Naive thymus-derived CD4-positive, alpha-beta T cell (primary cell): ENCODE results near the gene DYRK1A. TPM values are rescaled to one million over a fixed set of nuclear protein-coding genes. Genes with fewer than 3 reads are reported as not detected.
"Not testable (repeated sequence)": the region's sequence is repeated elsewhere in the genome, so short reads cannot be mapped to it uniquely, and the experiment has no call there.

Source experiments
- ATAC-seq: fragments of 150-1000 bp; cut with Tn5 transposase; 2 replicates; pipeline ENCODE4 v1.10.0; 2021; ENCODE audit warnings: mild to moderate bottlenecking, moderate library complexity
- CTCF ChIA-PET: fragments of 350-600 bp; sonication (Branson Sonifier 250); formaldehyde crosslinking; loops from one replicate; lab custom pipeline; 2021; ENCODE audit warnings: antibody characterized with exemption; lab: Charles Lee
- POLR2A ChIA-PET: fragments of 350-600 bp; sonication (Branson Sonifier 250); formaldehyde crosslinking; loops from one replicate; lab custom pipeline; 2021; ENCODE audit warnings: antibody characterized with exemption, inconsistent platforms; lab: Charles Lee
- DNase-seq, 9 donors: peaks; one replicate each; pipeline versions ENCODE4 v3.0.0 to v3.0.0-alpha.2; 2020 to 2022; ENCODE audit warnings: mixed read lengths in 1 of 9
- H3K27ac ChIP-seq: one replicate; pipeline ENCODE4 v1.7.0; 2013; ENCODE audit warnings: mild to moderate bottlenecking, low read depth, low read length, moderate library complexity
- H3K27me3 ChIP-seq, 2 donors: one replicate each; pipeline ENCODE4 v1.7.0; 2013; ENCODE audit warnings: low read length in 2 of 2, mild to moderate bottlenecking in 2 of 2, moderate library complexity in 2 of 2; ENCODE audit not compliant: control insufficient read depth in 2 of 2, insufficient read depth in 2 of 2
- H3K36me3 ChIP-seq, 3 experiments: 1 replicate in 2 of 3; 2 replicates in 1 of 3; pipeline ENCODE4 v1.7.0; 2013; ENCODE audit warnings: low read length in 3 of 3, mild to moderate bottlenecking in 3 of 3, moderate library complexity in 1 of 3; ENCODE audit not compliant: insufficient read depth in 3 of 3, control insufficient read depth in 2 of 3
- H3K4me1 ChIP-seq, 2 donors: one replicate each; pipeline ENCODE4 v1.7.0; 2013; ENCODE audit warnings: low read length in 2 of 2, mild to moderate bottlenecking in 2 of 2, moderate library complexity in 1 of 2; ENCODE audit not compliant: control insufficient read depth in 2 of 2, insufficient read depth in 2 of 2
- H3K4me3 ChIP-seq: 2 replicates; pipeline ENCODE4 v1.7.0; 2013; ENCODE audit warnings: mild to moderate bottlenecking, low read length
- H3K9me3 ChIP-seq, 3 experiments: 1 replicate in 2 of 3; 2 replicates in 1 of 3; pipeline ENCODE4 v1.7.0; 2013; ENCODE audit warnings: low read length in 3 of 3; ENCODE audit not compliant: control insufficient read depth in 2 of 3
- H3K27ac Mint-ChIP-seq, 9 donors: one replicate each; pipeline ENCODE4 v1.8.0; 2020 to 2022; ENCODE audit warnings: mixed read lengths in 9 of 9, mild to moderate bottlenecking in 8 of 9, moderate library complexity in 5 of 9, inconsistent platforms in 2 of 9
- H3K27me3 Mint-ChIP-seq, 5 donors: one replicate each; pipeline ENCODE4 v1.8.0; 2021 to 2022; ENCODE audit warnings: mixed read lengths in 5 of 5, mild to moderate bottlenecking in 1 of 5
- H3K36me3 Mint-ChIP-seq, 5 donors: one replicate each; pipeline ENCODE4 v1.8.0; 2020 to 2022; ENCODE audit warnings: mixed read lengths in 5 of 5, mild to moderate bottlenecking in 3 of 5, inconsistent platforms in 1 of 5
- H3K4me1 Mint-ChIP-seq, 7 donors: one replicate each; pipeline ENCODE4 v1.8.0; 2020 to 2022; ENCODE audit warnings: mixed read lengths in 7 of 7, mild to moderate bottlenecking in 3 of 7, inconsistent platforms in 1 of 7
- H3K4me3 Mint-ChIP-seq, 10 donors: one replicate each; pipeline ENCODE4 v1.8.0; 2020 to 2022; ENCODE audit warnings: mild to moderate bottlenecking in 10 of 10, mixed read lengths in 10 of 10, moderate library complexity in 6 of 10, inconsistent platforms in 2 of 10
- H3K9me3 Mint-ChIP-seq, 11 donors: one replicate each; pipeline ENCODE4 v1.8.0; 2020 to 2022; ENCODE audit warnings: mixed read lengths in 11 of 11, mild to moderate bottlenecking in 4 of 11, inconsistent platforms in 1 of 11, moderate library complexity in 1 of 11
- intact Hi-C, 2 donors: fragments of 100-400 bp; cut with micrococcal nuclease; formaldehyde crosslinking; loops; one replicate each; pipeline ENCODE4 v1.15.1; 2023
- polyA plus RNA-seq, 2 donors: library from polyadenylated mRNA; unstranded; fragments of 300-500 nt; fragmentation: Illumina TruSeq; gene quantifications; one replicate each; pipeline ENCODE4 v1.2.3, GENCODE V29; 2021
- total RNA-seq, 6 experiments: library from RNA in 5 of 6; stranded (reverse) in 5 of 6; gene quantifications; 1 replicate in 5 of 6; 2 replicates in 1 of 6; pipeline ENCODE4 v1.2.3 and lab custom pipeline; 2021 to 2026

Gene DYRK1A
- total and polyA plus RNA-seq, 7 experiments from 2014 or later, result 3.3 to 142 (median 118) TPM

DNA sequence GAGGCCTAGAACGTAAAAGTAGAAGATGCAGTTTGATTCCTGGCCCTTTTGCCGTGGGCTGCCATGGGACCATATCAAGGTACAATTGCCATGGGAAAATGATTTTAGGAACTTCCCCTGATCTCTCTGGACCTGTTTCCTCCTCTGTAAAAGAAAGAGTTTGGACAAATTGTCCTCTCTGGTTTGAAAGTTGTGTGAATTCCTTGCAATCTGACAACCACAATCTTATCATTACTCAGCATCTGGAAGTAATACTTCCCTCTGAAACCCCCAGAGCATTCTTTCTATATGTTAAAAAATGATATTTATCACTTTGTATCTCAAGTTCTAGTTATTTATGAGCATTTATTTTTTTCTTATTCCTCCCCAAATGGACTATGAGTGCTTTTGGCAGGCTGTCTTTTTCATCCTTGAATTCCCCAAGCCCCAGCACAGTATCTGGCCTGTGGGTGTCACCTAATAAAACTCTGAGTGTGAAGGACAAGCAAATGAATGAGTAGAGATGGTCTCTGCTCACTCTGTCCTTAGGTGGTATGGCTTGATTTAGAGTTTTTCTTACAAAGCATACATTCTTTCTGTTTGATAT lies 181.1 kb downstream of the DYRK1A start:
- ChIA-PET POLR2A (no interaction called here), CTCF (no interaction called here)
- H3K36me3 ChIP-seq, result no peaks in the 10 kb centered on the region
- H3K27ac ChIP-seq, result no peak overlapping the region
- no peak for DNase-seq
- Mint-ChIP-seq H3K27ac (no peak overlapping the region), H3K27me3 (peaks cover 12 to 49% (median 36%) of the 10 kb centered on the region in 5 donors), H3K4me1 (peaks cover 14 to 30% (median 21%) of the 10 kb centered on the region in 7 donors), H3K4me3 (peak overlapping the region in 5 of 10 donors; percentile 35 to 64 (median 57)), H3K9me3 (peaks cover 0 to 14% (median 4%) of the 10 kb centered on the region in 11 donors), H3K36me3 (peaks cover 0 to 3% (median 0%) of the 10 kb centered on the region in 5 donors)
- H3K9me3 ChIP-seq, result no peaks in the 10 kb centered on the region
- ATAC-seq, result no peak
- H3K4me3 ChIP-seq, result no peak overlapping the region
- H3K4me1 ChIP-seq, result peaks cover 0 to 4% of the 10 kb centered on the region in 2 donors
- intact Hi-C loops, result no loop called here
- H3K27me3 ChIP-seq, result no peaks in the 10 kb centered on the region

DNA sequence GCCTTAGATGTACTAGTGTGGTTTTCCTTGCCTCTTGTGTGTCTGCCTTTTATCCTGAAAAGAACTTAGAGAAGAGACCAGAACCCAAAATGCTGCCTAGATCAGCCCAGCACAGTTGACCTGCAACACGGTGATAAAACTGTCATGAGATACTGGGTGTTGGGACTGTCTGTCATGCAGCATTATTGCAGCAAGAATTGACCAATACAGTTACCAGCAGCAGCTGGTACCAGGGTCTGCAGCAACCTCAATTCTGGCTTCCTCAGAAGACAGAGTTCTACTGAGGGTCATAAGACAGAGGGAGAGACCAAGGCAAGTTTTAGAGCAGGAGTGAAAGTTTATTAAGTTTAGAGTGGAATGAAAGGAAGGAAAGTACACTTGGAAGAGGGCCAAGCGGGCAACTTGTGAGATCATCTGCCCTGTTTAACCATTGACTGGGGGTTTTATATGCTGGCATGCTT lies 182.0 kb downstream of the DYRK1A start:
- no peak overlapping the region for H3K27ac Mint-ChIP-seq
- POLR2A ChIA-PET, result no interaction called here

DNA sequence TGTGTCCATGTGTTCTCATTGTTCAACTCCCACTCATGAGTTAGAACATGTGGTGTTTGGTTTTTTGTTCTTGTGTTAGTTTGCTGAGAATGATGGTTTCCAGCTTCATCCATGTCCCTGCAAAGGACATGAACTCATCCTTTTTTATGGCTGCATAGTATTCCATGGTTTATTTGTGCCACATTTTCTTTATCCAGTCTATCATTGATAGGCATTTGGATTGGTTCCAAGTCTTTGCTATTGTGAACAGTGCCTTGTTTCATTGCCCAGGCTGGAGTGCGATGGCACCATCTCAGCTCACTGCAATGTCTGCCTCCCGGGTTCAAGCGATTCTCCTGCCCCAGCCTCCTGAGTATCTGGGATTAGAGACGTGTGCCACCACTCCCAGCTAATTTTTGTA lies 183.2 kb downstream of the DYRK1A start:
- H3K27ac ChIP-seq, H3K27ac Mint-ChIP-seq, intact Hi-C loops, H3K9me3 ChIP-seq, H3K4me3 ChIP-seq, CTCF ChIA-PET, H3K36me3 Mint-ChIP-seq, H3K9me3 Mint-ChIP-seq, H3K36me3 ChIP-seq, DNase-seq, H3K4me1 ChIP-seq, ATAC-seq, H3K27me3 ChIP-seq, H3K4me3 Mint-ChIP-seq: not testable (repeated sequence)
- H3K27me3 Mint-ChIP-seq, result peaks cover 12 to 45% (median 29%) of the 10 kb centered on the region in 5 donors
- POLR2A ChIA-PET, result interaction anchor here (0.6 kb wide), 1 partner anchor 757 kb away, joined by 3 read pairs; no protein-coding TSS in a partner anchor
- peaks cover 15 to 30% (median 21%) of the 10 kb centered on the region in 7 donors for H3K4me1 Mint-ChIP-seq

More for the DNA sequence above, 182.0 kb downstream of the DYRK1A start:
- intact Hi-C loops, result no loop called here
- no peak overlapping the region for H3K4me3 ChIP-seq
- no peaks in the 10 kb centered on the region for H3K27me3 ChIP-seq
- H3K27ac ChIP-seq, result no peak overlapping the region
- H3K9me3 ChIP-seq, result no peaks in the 10 kb centered on the region
- Mint-ChIP-seq H3K27me3 (peaks cover 9 to 45% (median 33%) of the 10 kb centered on the region in 5 donors), H3K9me3 (peaks cover 0 to 6% (median 0%) of the 10 kb centered on the region in 11 donors), H3K36me3 (peaks cover 0 to 3% (median 0%) of the 10 kb centered on the region in 5 donors), H3K4me3 (no peak overlapping the region), H3K4me1 (peaks cover 15 to 30% (median 21%) of the 10 kb centered on the region in 7 donors)
- no peaks in the 10 kb centered on the region for H3K36me3 ChIP-seq
- ATAC-seq (no peak), DNase-seq (no peak)
- CTCF ChIA-PET, result no interaction called here
- peaks cover 0 to 4% of the 10 kb centered on the region in 2 donors for H3K4me1 ChIP-seq

DNA sequence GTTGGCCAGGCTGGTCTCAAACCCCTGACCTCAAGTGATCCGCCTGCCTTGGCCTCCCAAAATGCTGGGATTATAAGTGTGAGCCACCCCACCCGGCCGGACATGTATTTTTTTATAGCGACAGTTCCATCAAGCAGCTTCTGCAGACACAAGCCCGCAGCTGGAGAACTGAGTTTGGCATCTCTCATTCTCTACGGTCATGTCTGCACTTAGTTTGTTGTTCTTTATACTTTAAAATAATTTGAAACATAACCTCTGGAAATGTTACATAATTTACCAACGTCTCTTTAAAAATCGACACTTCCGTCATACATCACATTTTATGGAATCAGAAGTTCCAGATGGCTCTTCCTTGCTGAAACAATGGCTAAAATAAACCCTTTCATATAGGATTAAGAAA lies 183.6 kb downstream of the DYRK1A start:
- ATAC-seq, result no peak
- H3K9me3 ChIP-seq, result no peaks in the 10 kb centered on the region
- ChIA-PET CTCF (no interaction called here), POLR2A (interaction anchor here (0.6 kb wide), 1 partner anchor 756 kb away, joined by 3 read pairs; no protein-coding TSS in a partner anchor)
- Mint-ChIP-seq H3K36me3 (peaks cover 0 to 3% (median 0%) of the 10 kb centered on the region in 5 donors), H3K27ac (no peak overlapping the region), H3K9me3 (peaks cover 0 to 4% (median 0%) of the 10 kb centered on the region in 11 donors), H3K4me1 (peaks cover 15 to 30% (median 21%) of the 10 kb centered on the region in 7 donors), H3K27me3 (peaks cover 13 to 45% (median 29%) of the 10 kb centered on the region in 5 donors), H3K4me3 (no peak overlapping the region)
- H3K4me1 ChIP-seq, result peaks cover 0 to 4% of the 10 kb centered on the region in 2 donors
- no peak overlapping the region for H3K27ac ChIP-seq
- no peak overlapping the region for H3K4me3 ChIP-seq
- intact Hi-C loops, result no loop called here
- H3K27me3 ChIP-seq, result no peaks in the 10 kb centered on the region
- H3K36me3 ChIP-seq, result no peaks in the 10 kb centered on the region
- no peak for DNase-seq

DNA sequence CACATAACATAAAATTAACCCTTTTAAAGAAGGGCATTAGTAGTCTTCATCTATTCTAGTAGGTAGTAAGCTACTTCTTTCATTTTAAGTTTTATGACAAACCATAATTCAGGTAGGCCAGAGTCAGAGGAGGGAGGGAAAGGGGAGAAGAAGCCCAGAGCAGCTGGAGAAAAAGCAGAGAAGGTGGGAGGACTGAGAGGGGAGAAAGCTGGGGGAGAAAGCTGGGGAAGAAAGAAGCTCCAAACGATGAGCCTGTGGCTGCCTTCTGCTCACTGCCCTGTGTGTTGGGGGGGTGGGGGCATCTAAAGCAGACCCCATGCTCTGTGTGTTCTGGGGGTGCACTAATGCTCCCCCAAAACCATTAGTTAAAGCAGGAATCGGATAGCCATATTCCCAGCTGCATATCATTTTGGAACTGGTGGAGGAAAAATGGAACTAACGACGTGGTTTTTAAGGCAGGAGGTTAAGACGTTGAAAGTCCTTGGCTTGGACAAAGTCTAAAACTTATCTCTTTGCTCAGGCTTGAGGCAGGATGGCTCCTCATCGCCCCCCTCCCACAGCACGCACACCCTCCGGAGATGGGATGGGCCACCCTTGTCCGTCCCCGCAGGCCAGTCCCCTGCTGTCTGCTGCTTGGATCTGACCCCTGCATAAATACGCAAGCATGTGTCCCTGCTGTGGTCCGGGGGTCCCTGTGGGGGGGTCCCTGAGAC lies 184.2 kb downstream of the DYRK1A start:
- CTCF ChIA-PET, result no interaction called here
- ATAC-seq (no peak), DNase-seq (peak in 1 of 9 donors; percentile 18)
- intact Hi-C loops, result no loop called here
- POLR2A ChIA-PET, result no interaction called here
- no peaks in the 10 kb centered on the region for H3K27me3 ChIP-seq
- H3K36me3 Mint-ChIP-seq, result peaks cover 0 to 3% (median 0%) of the 10 kb centered on the region in 5 donors
- peaks cover 13 to 46% (median 34%) of the 10 kb centered on the region in 5 donors for H3K27me3 Mint-ChIP-seq
- H3K4me1 Mint-ChIP-seq, result peaks cover 15 to 30% (median 21%) of the 10 kb centered on the region in 7 donors
- no peak overlapping the region for H3K4me3 ChIP-seq
- no peak overlapping the region for H3K4me3 Mint-ChIP-seq
- no peaks in the 10 kb centered on the region for H3K9me3 ChIP-seq
- no peak overlapping the region for H3K27ac Mint-ChIP-seq
- H3K36me3 ChIP-seq, result no peaks in the 10 kb centered on the region
- no peak overlapping the region for H3K27ac ChIP-seq
- peaks cover 0 to 4% of the 10 kb centered on the region in 2 donors for H3K4me1 ChIP-seq
- H3K9me3 Mint-ChIP-seq, result peaks cover 0 to 4% (median 0%) of the 10 kb centered on the region in 11 donors

DNA sequence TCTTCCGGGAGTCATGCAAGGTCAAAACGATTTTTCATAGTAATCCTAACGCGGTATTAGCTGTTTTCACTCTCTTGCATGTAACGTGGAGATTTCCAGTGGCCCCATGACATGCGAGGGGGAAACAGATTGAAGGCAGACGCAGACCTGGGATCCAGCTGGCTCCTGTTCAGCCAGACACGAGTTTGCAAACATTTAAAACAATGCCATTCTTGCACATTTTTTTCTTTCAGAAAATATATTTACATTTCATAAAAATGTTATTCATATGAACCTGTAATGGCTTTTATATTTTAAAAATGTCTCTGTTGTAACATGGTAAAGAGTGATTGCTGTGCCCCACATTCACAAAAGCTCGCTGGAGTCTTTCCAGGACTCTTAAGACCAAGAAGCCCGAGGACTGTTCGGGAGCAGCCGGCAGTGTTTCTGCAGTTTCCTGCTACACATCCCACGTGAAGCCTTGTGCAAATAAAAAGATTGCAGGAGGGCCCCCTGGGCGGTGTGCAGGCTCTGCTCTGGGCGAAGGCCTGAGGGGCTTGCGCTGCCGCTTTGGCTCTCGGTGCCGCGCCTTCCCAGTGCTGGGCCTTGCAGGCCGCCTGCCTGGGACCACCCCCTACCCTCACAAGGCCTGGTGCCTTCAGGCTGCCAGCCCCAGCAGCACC lies 184.9 kb downstream of the DYRK1A start:
- no peak overlapping the region for H3K4me3 ChIP-seq
- peaks cover 0 to 4% of the 10 kb centered on the region in 2 donors for H3K4me1 ChIP-seq
- Mint-ChIP-seq H3K4me1 (peaks cover 13 to 25% (median 20%) of the 10 kb centered on the region in 7 donors), H3K36me3 (peaks cover 0 to 3% (median 0%) of the 10 kb centered on the region in 5 donors), H3K4me3 (no peak overlapping the region), H3K27ac (no peak overlapping the region), H3K27me3 (peaks cover 10 to 46% (median 32%) of the 10 kb centered on the region in 5 donors), H3K9me3 (peaks cover 0 to 4% (median 0%) of the 10 kb centered on the region in 11 donors)
- intact Hi-C loops, result no loop called here
- DNase-seq (peak in 1 of 9 donors; percentile 9), ATAC-seq (no peak)
- H3K27me3 ChIP-seq, result no peaks in the 10 kb centered on the region
- ChIA-PET POLR2A (no interaction called here), CTCF (no interaction called here)
- no peaks in the 10 kb centered on the region for H3K36me3 ChIP-seq
- H3K27ac ChIP-seq, result no peak overlapping the region
- no peaks in the 10 kb centered on the region for H3K9me3 ChIP-seq
